Hypothalamus (tissue), 51 donors: Measurements from ENCODE around the gene SELENOS.

Experiments used
- DNase-seq, 51 donors: peaks; one replicate each; lab custom pipeline; 2025; lab: John Stamatoyannopoulos, UW

SELENOS gene

GRCh38 chr15:101277038-101277822, at the start of gene SELENOS:
TSS of gene SELENOS (minus strand) at chr15:101277485. CDS start at chr15:101277417, 68 bp downstream.
- DNase-seq, result peak in 50 of 51 donors; percentile 17 to 93 (median 76)

- DNase-seq, result no peak
Measured at GRCh38 chr15:101326462-101327146, 49.3 kb upstream of the SELENOS start.

- DNase-seq, result no peak
Measured at GRCh38 chr15:101326026-101326315, 48.7 kb upstream of the SELENOS start.

GRCh38 chr15:101325263-101326025, 48.2 kb upstream of the SELENOS start:
- no peak for DNase-seq

GRCh38 chr15:101324524-101325177, 47.4 kb upstream of the SELENOS start:
- no peak for DNase-seq

- DNase-seq, result no peak
Measured at GRCh38 chr15:101323793-101324523, 46.7 kb upstream of the SELENOS start.

GRCh38 chr15:101322854-101323477, 45.7 kb upstream of the SELENOS start:
- no peak for DNase-seq

- DNase-seq, result no peak
Measured at GRCh38 chr15:101322016-101322695, 44.9 kb upstream of the SELENOS start.

- peak in 2 of 51 donors; percentile 5 to 12 for DNase-seq
Measured at GRCh38 chr15:101320501-101321052, 43.3 kb upstream of the SELENOS start.

GRCh38 chr15:101318839-101319238, 41.6 kb upstream of the SELENOS start:
- no peak for DNase-seq

- DNase-seq, result no peak
Measured at GRCh38 chr15:101318147-101318819, 41.0 kb upstream of the SELENOS start.

- DNase-seq, result no peak
Measured at GRCh38 chr15:101317336-101317872, 40.1 kb upstream of the SELENOS start.

- no peak for DNase-seq
Measured at GRCh38 chr15:101316529-101316928, 39.2 kb upstream of the SELENOS start.

GRCh38 chr15:101315736-101316135, 38.5 kb upstream of the SELENOS start:
- no peak for DNase-seq

- DNase-seq, result no peak
Measured at GRCh38 chr15:101314336-101315125, 37.2 kb upstream of the SELENOS start.

GRCh38 chr15:101313041-101313761, 35.9 kb upstream of the SELENOS start:
- no peak for DNase-seq

GRCh38 chr15:101310508-101310907, 33.2 kb upstream of the SELENOS start:
- DNase-seq, result no peak
